Ishikawa (cell line): ENCODE data around the gene KCNQ4.

Source experiments
- CEBPB ChIP-seq: IDR thresholded peaks from 2 replicates; pipeline ENCODE4 v1.6.1; 2012
- CREB1 ChIP-seq: IDR thresholded peaks from 2 replicates; pipeline ENCODE4 v1.6.1; 2012; ENCODE audit warnings: low read depth
- EGR1 ChIP-seq: IDR thresholded peaks from 2 replicates; pipeline ENCODE4 v1.6.1; 2012
- EP300 ChIP-seq: IDR thresholded peaks from 2 replicates; pipeline ENCODE4 v1.6.1; 2012; ENCODE audit warnings: borderline replicate concordance
- FOXM1 ChIP-seq: IDR thresholded peaks from 2 replicates; pipeline ENCODE4 v1.6.1; 2012; ENCODE audit warnings: low read depth, borderline replicate concordance
- NFIC ChIP-seq: IDR thresholded peaks from 2 replicates; pipeline ENCODE4 v1.6.1; 2012
- RAD21 ChIP-seq: IDR thresholded peaks from 2 replicates; pipeline ENCODE4 v1.6.1; 2012; ENCODE audit warnings: low read depth
- TAF1 ChIP-seq: IDR thresholded peaks from 2 replicates; pipeline ENCODE4 v1.6.1; 2012; ENCODE audit warnings: low read depth, mild to moderate bottlenecking
- TCF12 ChIP-seq: IDR thresholded peaks from 2 replicates; pipeline ENCODE4 v1.6.1; 2012; ENCODE audit warnings: low read depth
- TEAD4 ChIP-seq: IDR thresholded peaks from 2 replicates; pipeline ENCODE4 v1.6.1; 2012
- YY1 ChIP-seq: IDR thresholded peaks from 2 replicates; pipeline ENCODE4 v1.6.1; 2012; ENCODE audit warnings: low read depth
- TF ChIP-seq, protein P1 (sequence below): IDR thresholded peaks from 2 replicates; pipeline ENCODE4 v1.6.1; 2012
- TF ChIP-seq, protein P2 (sequence below): IDR thresholded peaks from 2 replicates; pipeline ENCODE4 v1.6.1; 2012; ENCODE audit warnings: low read depth, mild to moderate bottlenecking
- TF ChIP-seq, protein P3 (sequence below): IDR thresholded peaks from 2 replicates; pipeline ENCODE4 v1.6.1; 2012

DNA sequence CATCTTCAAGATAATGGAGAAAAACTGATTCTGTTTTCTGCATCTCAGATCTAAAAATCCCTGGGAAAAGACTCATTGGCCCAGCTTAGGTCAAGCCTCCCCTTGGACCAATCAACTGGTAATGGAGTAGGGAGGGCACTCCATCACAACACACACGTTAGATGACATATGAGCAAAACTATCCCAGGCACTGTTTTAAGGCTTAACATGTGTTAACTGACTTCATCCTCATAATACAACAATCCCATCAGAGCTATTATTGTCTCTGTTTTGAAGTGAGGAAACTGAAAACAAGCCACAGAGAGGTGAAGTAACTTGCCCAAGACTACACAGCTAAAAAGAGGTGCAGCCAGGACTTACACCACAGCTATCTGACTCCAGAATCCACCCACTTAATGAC is 93.3 kb downstream of the KCNQ4 start:
- TF ChIP-seq, protein P1, sequence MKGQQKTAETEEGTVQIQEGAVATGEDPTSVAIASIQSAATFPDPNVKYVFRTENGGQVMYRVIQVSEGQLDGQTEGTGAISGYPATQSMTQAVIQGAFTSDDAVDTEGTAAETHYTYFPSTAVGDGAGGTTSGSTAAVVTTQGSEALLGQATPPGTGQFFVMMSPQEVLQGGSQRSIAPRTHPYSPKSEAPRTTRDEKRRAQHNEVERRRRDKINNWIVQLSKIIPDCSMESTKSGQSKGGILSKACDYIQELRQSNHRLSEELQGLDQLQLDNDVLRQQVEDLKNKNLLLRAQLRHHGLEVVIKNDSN = no peak
- no peak for TF ChIP-seq EP300
- TF ChIP-seq, protein P2, sequence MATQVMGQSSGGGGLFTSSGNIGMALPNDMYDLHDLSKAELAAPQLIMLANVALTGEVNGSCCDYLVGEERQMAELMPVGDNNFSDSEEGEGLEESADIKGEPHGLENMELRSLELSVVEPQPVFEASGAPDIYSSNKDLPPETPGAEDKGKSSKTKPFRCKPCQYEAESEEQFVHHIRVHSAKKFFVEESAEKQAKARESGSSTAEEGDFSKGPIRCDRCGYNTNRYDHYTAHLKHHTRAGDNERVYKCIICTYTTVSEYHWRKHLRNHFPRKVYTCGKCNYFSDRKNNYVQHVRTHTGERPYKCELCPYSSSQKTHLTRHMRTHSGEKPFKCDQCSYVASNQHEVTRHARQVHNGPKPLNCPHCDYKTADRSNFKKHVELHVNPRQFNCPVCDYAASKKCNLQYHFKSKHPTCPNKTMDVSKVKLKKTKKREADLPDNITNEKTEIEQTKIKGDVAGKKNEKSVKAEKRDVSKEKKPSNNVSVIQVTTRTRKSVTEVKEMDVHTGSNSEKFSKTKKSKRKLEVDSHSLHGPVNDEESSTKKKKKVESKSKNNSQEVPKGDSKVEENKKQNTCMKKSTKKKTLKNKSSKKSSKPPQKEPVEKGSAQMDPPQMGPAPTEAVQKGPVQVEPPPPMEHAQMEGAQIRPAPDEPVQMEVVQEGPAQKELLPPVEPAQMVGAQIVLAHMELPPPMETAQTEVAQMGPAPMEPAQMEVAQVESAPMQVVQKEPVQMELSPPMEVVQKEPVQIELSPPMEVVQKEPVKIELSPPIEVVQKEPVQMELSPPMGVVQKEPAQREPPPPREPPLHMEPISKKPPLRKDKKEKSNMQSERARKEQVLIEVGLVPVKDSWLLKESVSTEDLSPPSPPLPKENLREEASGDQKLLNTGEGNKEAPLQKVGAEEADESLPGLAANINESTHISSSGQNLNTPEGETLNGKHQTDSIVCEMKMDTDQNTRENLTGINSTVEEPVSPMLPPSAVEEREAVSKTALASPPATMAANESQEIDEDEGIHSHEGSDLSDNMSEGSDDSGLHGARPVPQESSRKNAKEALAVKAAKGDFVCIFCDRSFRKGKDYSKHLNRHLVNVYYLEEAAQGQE = no peak
- no peak for TF ChIP-seq EGR1
- TF ChIP-seq TAF1 = no peak
- TF ChIP-seq CREB1 = no peak
- no peak for TF ChIP-seq TEAD4
- no peak for TF ChIP-seq TCF12
- TF ChIP-seq, protein P3, sequence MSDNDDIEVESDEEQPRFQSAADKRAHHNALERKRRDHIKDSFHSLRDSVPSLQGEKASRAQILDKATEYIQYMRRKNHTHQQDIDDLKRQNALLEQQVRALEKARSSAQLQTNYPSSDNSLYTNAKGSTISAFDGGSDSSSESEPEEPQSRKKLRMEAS = no peak
- TF ChIP-seq RAD21 = no peak
- no peak for TF ChIP-seq CEBPB
- no peak for TF ChIP-seq NFIC
- no peak for TF ChIP-seq FOXM1
- TF ChIP-seq YY1 = no peak
